IPS-11a (cell line): ENCODE data around the gene F12.

ENCODE experiments used
- H3K4me3 ChIP-seq: one replicate; pipeline ENCODE4 v1.5.1; 2013; ENCODE audit warnings: low read depth, low read length, control low read depth

Gene F12

GRCh38 chr5:177447066-177447610 lies 37.8 kb upstream of the F12 start:
- peak overlapping the region; percentile 58 for H3K4me3 ChIP-seq

DNA sequence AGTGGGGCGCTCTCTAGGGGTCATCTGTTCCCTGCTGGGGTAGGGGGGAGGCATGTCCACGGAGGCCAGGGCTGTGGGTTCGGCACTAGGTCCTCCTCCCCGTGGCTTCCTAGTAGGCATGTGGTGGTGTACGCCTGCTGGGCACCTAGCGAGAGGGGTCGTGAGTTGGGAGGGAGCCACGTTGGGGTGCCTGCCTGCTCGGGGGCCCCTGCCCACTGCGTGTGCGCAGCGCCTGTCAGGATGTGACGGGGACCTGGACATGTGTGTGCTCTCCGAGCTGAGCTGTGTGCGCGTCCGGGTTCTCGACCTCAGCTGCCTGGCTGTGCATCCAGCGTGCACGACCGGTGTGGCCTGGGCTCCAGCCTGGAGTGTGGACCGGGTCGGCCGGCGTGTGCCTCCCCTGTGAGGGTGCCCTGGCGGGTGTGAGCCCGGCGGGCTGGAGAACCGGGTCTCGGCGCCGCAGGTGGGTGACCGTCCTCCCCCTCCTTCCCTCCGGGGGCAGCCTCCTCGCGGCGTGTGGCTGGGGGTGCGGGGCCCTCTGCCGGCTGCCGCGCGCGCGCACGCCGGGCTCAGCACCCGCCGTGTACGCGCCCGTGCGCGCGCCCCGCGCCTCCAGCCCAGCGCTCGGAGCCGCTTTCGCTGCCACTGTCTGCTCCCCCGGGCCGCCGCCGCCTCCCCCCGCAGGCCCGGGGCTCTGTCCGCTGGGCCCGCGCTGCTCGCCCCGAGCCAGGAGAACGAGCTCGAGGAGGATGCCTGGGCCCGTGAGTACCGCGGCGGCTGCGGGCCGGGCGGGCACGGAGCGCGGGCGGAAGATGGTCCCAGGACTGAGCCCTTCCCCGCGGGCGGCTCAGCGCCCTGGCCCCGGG lies 37.1 kb upstream of the F12 start, which contains the start of gene PRR7:
TSS of gene PRR7 (plus strand) at position 615 of the 866 bp plus-strand sequence. CDS start 8,254 bp downstream, outside the sequence.
- peak within 1 kb of the TSS; percentile 58 for H3K4me3 ChIP-seq

DNA sequence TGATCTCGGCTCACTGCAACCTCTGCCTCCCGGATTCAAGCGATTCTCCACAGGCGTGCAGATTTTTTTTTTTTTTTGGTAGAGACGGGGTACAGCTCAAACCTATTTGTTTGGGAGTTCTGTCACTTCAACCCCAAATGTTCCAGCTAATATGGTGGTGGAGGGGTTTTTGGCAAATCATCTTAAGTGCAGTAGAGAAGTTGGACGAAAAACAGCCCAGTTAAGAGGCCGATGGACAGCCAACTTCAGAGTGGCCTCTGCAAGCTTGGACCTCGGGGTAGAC lies 36.5 kb upstream of the F12 start:
- H3K4me3 ChIP-seq = peak overlapping the region; percentile 58

DNA sequence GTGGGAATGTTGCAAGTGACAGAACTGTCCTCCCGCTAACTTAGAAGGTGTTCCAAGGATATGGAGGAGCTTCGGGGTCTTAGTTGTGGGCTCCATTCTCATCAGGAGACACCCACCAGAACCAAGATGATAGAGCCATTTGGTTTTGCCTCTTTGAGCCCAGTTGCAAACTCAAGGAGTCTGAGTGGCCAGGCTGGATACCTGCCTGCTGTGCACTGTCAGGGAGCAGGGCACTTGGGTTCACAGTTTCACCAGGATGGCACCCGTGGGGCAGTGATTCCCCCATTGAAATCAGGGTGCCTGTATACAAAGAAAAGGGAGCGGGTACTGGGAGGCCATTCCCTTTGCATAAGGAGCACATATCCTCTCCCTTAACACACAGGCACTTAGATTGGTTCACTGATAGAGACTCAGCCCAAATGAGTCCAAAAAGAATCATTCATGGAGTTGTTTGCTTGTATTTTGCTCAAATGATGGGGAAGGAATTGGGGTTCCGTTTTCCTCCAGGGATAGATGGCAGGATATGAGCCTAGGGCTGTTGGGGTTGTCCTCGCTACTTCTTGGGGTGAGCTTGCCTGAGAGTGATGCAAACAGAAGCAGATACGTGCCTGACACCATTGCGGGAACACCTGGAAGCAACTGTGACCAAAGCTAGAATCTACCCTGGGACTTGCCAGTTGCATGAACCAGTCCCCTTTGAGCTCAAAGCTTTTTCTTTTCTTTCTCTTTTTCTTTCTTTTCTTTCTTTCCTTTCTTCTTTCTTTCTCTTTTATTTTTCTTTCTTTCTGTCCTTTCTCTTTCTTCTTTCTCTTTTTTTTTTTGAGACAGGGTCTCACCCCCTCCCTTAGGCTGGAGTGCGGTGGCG lies 35.9 kb upstream of the F12 start:
- no peak overlapping the region for H3K4me3 ChIP-seq

DNA sequence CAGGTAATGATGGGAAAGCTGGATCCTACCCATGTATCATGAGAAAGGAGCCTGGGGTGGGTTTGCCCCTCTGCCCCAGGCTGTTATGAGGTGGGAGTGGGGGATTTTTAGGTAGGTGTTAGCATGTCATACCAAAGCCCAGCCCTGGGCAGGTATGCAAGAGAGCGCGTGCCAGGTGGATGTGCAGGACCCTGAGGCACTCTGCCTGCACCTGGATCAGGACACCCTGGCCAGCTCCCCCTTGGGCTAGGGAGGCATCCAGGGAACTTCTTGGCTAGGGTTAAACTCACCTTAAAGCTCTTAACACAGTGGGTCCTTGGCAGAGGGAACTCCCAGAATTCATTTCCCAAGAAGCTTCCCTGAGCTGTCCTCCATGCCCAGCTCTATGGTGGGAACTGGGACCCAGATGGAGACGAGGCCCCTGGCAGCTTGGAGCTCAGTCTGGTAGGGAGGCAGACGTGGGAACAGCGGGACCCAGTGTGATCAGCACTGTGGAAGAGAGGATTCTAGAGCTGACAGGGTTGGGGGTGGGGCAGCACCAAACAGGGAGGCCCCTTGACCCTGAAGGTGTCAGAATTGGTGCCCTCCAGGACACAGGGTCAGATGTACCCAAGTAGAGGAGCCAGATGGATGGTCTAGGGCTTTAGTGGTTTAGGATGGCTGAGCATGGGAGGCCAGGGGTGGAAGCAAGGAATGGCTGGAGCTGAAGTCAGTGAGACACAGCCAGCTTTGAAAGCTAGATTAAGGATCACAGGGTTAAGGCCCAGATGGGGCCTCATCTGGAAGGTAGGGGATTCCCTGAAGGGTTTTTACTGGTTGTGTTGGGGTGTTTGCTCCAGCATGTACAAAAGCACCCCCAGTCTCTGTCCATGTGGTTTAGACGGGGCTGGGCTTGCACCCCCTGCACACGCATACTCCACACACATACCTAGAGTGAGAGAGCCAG lies 35.0 kb upstream of the F12 start:
- no peak overlapping the region for H3K4me3 ChIP-seq

- H3K4me3 ChIP-seq = no peak overlapping the region
These were observed 34.0 kb upstream of the F12 start for GRCh38 chr5:177443144-177443983.

GRCh38 chr5:177442066-177442826 lies 32.9 kb upstream of the F12 start:
- H3K4me3 ChIP-seq = no peak overlapping the region

DNA sequence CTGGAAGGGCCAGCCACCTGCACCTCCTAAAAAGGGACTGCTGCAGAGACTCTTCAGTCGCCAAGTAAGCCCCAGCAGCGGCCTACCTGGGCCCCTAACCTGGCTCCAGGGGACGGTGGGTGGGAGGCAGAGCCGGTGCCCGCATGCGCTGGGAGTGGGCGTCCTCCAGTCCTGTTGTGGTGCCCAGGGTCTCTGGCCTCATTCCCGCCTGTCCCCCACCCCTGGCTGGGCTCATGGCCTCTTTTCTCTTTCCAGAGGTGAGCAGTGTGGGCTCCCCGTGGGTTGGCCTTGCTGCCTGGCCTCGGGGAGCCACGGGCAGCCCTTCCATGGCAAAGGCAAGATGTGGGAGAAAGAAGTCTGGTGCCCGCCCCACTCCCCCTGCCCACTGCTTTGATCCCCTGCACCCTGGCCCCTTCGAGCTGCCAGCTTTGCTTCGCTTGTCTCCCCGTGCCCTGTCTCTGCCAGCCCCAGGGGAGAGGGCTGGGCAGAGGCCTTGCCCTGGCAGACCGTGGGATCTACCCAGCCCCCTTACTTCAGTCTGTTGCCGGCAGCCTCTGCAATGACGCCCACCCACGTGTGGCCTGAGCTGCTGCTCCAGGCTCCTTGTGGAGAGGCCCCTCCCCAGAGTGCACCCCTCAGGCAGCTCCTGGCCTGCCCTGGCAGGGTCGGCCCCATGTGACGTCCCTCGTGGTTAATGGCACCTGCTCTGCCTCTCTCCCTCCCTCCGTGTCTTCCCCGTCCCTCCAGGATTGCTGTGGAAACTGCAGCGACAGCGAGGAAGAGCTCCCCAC lies 31.8 kb upstream of the F12 start:
- H3K4me3 ChIP-seq = no peak overlapping the region

- H3K4me3 ChIP-seq = no peak overlapping the region
These were observed 31.0 kb upstream of the F12 start for GRCh38 chr5:177440211-177440989.

DNA sequence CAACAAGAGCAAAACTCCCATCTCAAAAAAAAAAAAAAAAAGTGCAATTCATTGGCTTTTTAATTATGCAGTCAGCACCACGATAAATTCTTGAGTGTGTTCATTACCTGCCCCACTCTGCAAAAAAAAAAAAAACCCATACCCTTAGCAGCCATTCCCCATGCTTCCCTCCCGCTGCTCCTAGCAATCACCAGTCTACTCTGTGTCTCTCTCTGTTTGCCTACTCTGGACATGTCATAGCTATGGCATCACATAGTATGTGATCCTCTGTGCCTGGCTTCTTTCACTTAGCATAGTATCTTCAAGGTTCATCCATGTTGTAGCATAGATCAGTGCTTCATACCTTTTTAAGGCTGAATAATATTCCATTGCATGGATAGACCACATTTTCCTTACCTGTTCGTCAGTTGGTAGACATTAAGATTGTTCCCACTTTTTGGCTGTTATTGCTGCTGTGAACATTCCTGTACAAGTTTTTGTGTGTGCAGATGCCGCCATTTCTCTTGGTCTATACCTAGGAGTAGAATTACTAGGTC lies 30.2 kb upstream of the F12 start:
- H3K4me3 ChIP-seq = no peak overlapping the region

- no peak overlapping the region for H3K4me3 ChIP-seq
These were observed 29.1 kb upstream of the F12 start for GRCh38 chr5:177438468-177438867.

- H3K4me3 ChIP-seq = no peak overlapping the region
These were observed 28.3 kb upstream of the F12 start for GRCh38 chr5:177437623-177438022.

GRCh38 chr5:177435847-177436536 lies 26.6 kb upstream of the F12 start:
- no peak overlapping the region for H3K4me3 ChIP-seq

- H3K4me3 ChIP-seq = no peak overlapping the region
These were observed 25.8 kb upstream of the F12 start for GRCh38 chr5:177434942-177435738.

DNA sequence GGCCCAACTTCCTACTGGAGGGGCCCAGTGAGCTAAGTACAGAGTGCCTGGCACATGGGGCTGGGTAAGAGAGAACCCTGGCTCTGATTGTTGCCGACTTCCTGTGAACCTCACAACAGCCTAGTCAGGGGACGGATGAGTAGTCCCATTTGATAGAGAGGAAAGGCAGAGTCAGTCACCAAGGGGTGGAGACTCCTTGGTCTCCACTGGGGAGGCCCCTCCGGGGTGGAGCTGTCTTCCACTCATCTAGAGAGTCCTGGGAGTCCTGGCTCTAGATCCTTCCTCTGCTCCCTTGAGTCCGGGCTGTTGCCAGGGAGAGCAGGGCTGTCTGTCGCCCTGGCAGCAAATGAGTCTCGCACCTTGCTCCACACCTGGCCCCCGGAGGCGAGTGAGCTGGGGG lies 25.1 kb upstream of the F12 start:
- no peak overlapping the region for H3K4me3 ChIP-seq
